HepG2 (cell line): ENCODE measurements around the gene DYTN. TPM values are rescaled to one million over a fixed set of nuclear protein-coding genes. Genes with fewer than 3 reads are reported as not detected.

Experiments used
- ATAC-seq: fragments of 200-7000 bp; cut with Tn5 transposase; 3 replicates; pipeline ENCODE4 v1.9.1; 2020; ENCODE audit warnings: mild to moderate bottlenecking, moderate library complexity
- BruUV-seq: library from RNA; stranded (reverse); fragments of 400-500 nt; replicated peaks from 2 replicates; lab custom pipeline; 2021; lab: Mats Ljungman, UMichigan
- CTCF ChIA-PET: fragments of 300-600 bp; formaldehyde crosslinking; extraction: SDS; loops from one replicate; lab custom pipeline; 2021; ENCODE audit warnings: low total read pairs, inconsistent platforms, low intra/inter-chr PET ratio; lab: Yijun Ruan, JAX
- POLR2A ChIA-PET: fragments of 350-600 bp; sonication (Branson Sonifier 250); formaldehyde crosslinking; loops from one replicate; lab custom pipeline; 2020; ENCODE audit warnings: antibody characterized with exemption, inconsistent platforms; lab: Yijun Ruan, JAX
- DNase-seq: peaks from one replicate; pipeline ENCODE4 v3.0.0-alpha.2; 2015; ENCODE audit warnings: low spot score
- FAIRE-seq: peaks from 3 replicates; lab custom pipeline; 2011; peaks lifted over from hg19 to GRCh38; lab: Jason Lieb, UNC
- H2AFZ ChIP-seq: one replicate; pipeline ENCODE4 v1.6.1; 2011; ENCODE audit warnings: low read length, inconsistent platforms
- H3K27ac ChIP-seq: fragments of 300-600 bp; 3 replicates; pipeline ENCODE4 v1.8.0; 2011; ENCODE audit warnings: mixed run types, mild to moderate bottlenecking, mixed read lengths, low read length, inconsistent platforms; ENCODE audit not compliant: insufficient read depth; ENCODE audit errors: extremely low read length
- H3K27me3 ChIP-seq, 2 experiments: fragments of 200-600 bp in 1 of 2; 2 replicates in 1 of 2; 3 replicates in 1 of 2; pipeline versions ENCODE4 v1.6.0 to v1.8.0; 2011; ENCODE audit warnings: low read length in 2 of 2, mild to moderate bottlenecking in 2 of 2, moderate library complexity in 2 of 2, inconsistent platforms in 1 of 2; ENCODE audit not compliant: insufficient read depth in 2 of 2, control insufficient read depth in 1 of 2
- H3K36me3 ChIP-seq, 2 experiments: fragments of 200-600 bp in 1 of 2; replicated peaks in 1 of 2; 2 replicates in 1 of 2; 3 replicates in 1 of 2; pipeline versions ENCODE4 v1.5.1 to v1.8.0; 2011; ENCODE audit warnings: low read length in 2 of 2, inconsistent platforms in 1 of 2; ENCODE audit not compliant: insufficient read depth in 2 of 2, control insufficient read depth in 1 of 2
- H3K4me1 ChIP-seq: 2 replicates; pipeline ENCODE4 v1.5.1; 2012; ENCODE audit warnings: low read length, inconsistent platforms; ENCODE audit not compliant: insufficient read depth
- H3K4me2 ChIP-seq: 2 replicates; pipeline ENCODE4 v1.6.0; 2011; ENCODE audit warnings: low read depth, low read length, inconsistent platforms
- H3K4me3 ChIP-seq, 3 experiments: fragments of 200-600 bp in 1 of 3; sonication (generic), shearing (Covaris generic) in 1 of 3; replicated peaks in 1 of 3; 2 replicates each; pipeline ENCODE4 v1.5.1; 2011 to 2016; ENCODE audit warnings: low read length in 3 of 3, inconsistent platforms in 2 of 3, low read depth in 2 of 3, mild to moderate bottlenecking in 2 of 3, control low read depth in 1 of 3, mixed read lengths in 1 of 3; ENCODE audit not compliant: insufficient read depth in 1 of 3
- H3K79me2 ChIP-seq: one replicate; pipeline ENCODE4 v1.6.1; 2011; ENCODE audit warnings: low read length, inconsistent platforms; ENCODE audit not compliant: insufficient read depth
- H3K9ac ChIP-seq: 2 replicates; pipeline ENCODE4 v1.6.0; 2011; ENCODE audit warnings: mild to moderate bottlenecking, low read depth, low read length, inconsistent platforms; ENCODE audit not compliant: insufficient read depth
- H3K9me3 ChIP-seq: 2 replicates; pipeline ENCODE4 v1.5.1; 2012; ENCODE audit warnings: mild to moderate bottlenecking, low read length
- H4K20me1 ChIP-seq: 2 replicates; pipeline ENCODE4 v1.6.0; 2011; ENCODE audit warnings: inconsistent platforms, mild to moderate bottlenecking, low read length, moderate library complexity; ENCODE audit not compliant: insufficient read depth
- ASH2L ChIP-seq: fragments of 300-600, 200-600 bp; sonication (generic); IDR thresholded peaks from 2 replicates; pipeline ENCODE4 v1.7.0; 2017; ENCODE audit warnings: low read depth, mild to moderate bottlenecking, moderate library complexity, mixed read lengths, low read length; ENCODE audit not compliant: insufficient read length
- MXD3 ChIP-seq: IDR thresholded peaks from 2 replicates; pipeline ENCODE4 v1.6.1; 2016; ENCODE audit warnings: mild to moderate bottlenecking, missing biosample characterization, missing genetic modification reagents
- NPAS2 ChIP-seq: sonication (generic); formaldehyde crosslinking; IDR thresholded peaks from 2 replicates; pipeline ENCODE4 v1.8.0; 2022; ENCODE audit warnings: mild to moderate bottlenecking, missing genetic modification reagents, borderline replicate concordance
- NR0B2 ChIP-seq: sonication (generic); formaldehyde crosslinking; IDR thresholded peaks from 2 replicates; pipeline ENCODE4 v1.4.0; 2020; ENCODE audit warnings: mild to moderate bottlenecking, missing genetic modification reagents
- SAFB2 ChIP-seq: sonication (generic); formaldehyde crosslinking; IDR thresholded peaks from 2 replicates; pipeline ENCODE4 v1.5.1; 2020; ENCODE audit warnings: missing genetic modification reagents, low read depth, mild to moderate bottlenecking, borderline replicate concordance
- TARDBP ChIP-seq: sonication (generic); formaldehyde crosslinking; IDR thresholded peaks from 2 replicates; pipeline ENCODE4 v1.8.0; 2022; ENCODE audit warnings: mild to moderate bottlenecking, missing genetic modification reagents
- ZKSCAN8 ChIP-seq: IDR thresholded peaks from 2 replicates; pipeline ENCODE4 v1.6.1; 2016; ENCODE audit warnings: borderline replicate concordance, missing genetic modification reagents, missing compliant biosample characterization
- ZNF34 ChIP-seq: sonication (generic); formaldehyde crosslinking; IDR thresholded peaks from 2 replicates; pipeline ENCODE4 v1.4.0; 2020; ENCODE audit warnings: mild to moderate bottlenecking, missing genetic modification reagents, borderline replicate concordance
- ZNF484 ChIP-seq: sonication (generic); formaldehyde crosslinking; IDR thresholded peaks from 2 replicates; pipeline ENCODE4 v1.5.1; 2020; ENCODE audit warnings: mild to moderate bottlenecking, low read depth, missing genetic modification reagents, borderline replicate concordance
- ZNF503 ChIP-seq: sonication (generic); formaldehyde crosslinking; IDR thresholded peaks from 2 replicates; pipeline ENCODE4 v1.4.0; 2020; ENCODE audit warnings: missing genetic modification reagents
- ZNF619 ChIP-seq: sonication (generic); formaldehyde crosslinking; IDR thresholded peaks from 2 replicates; pipeline ENCODE4 v1.4.0; 2020; ENCODE audit warnings: mild to moderate bottlenecking, missing genetic modification reagents
- WGBS: methylation state at CpG from one replicate; pipeline ENCODE4 v1.1.6; 2017; ENCODE audit warnings: low lambda C conversion rate; 5-methylcytosine and 5-hydroxymethylcytosine counted together
- in situ Hi-C: cut with HindIII; loops from 2 replicates; pipeline ENCODE4 v1.10.0; 2017; ENCODE audit warnings: low pct_unique_long_range_greater_than_20kb; ENCODE audit not compliant: extremely low pct_ligation_motif_present
- intact Hi-C: fragments of 100-400 bp; cut with micrococcal nuclease; formaldehyde crosslinking; loops from one replicate; pipeline ENCODE4 v1.10.0; 2022; ENCODE audit not compliant: unreplicated experiment
- polyA plus RNA-seq, 8 experiments: library from polyadenylated mRNA; depleted of rRNA in 3 of 8; stranded (reverse) in 7 of 8; unstranded in 1 of 8; fragments of >200 nt; fragmentation: Illumina TruSeq in 4 of 8; extraction: Trizol in 4 of 8; gene quantifications; 2 replicates each; pipeline versions ENCODE4 v1.2.1 to v1.2.3, GENCODE V29; 2011 to 2016; ENCODE audit warnings: low read depth in 4 of 8, missing spikeins in 1 of 8, mixed read lengths in 1 of 8; ENCODE audit not compliant: insufficient read depth in 1 of 8
- total RNA-seq, 5 experiments: library from RNA; depleted of rRNA; stranded (reverse); fragments of >200 nt; fragmentation: Illumina TruSeq; extraction: Trizol; gene quantifications; 2 replicates each; pipeline ENCODE4 v1.2.3, GENCODE V29; 2016; ENCODE audit warnings: low read depth in 1 of 5
- TF ChIP-seq, protein P1 (sequence below): sonication (generic); formaldehyde crosslinking; IDR thresholded peaks from 2 replicates; pipeline ENCODE4 v1.4.0; 2020; ENCODE audit warnings: missing genetic modification reagents, borderline replicate concordance
- TF ChIP-seq, protein P2 (sequence below): sonication (generic); formaldehyde crosslinking; IDR thresholded peaks from 2 replicates; pipeline ENCODE4 v1.4.0; 2020; ENCODE audit warnings: mild to moderate bottlenecking, missing genetic modification reagents

The DYTN gene
- total and polyA plus RNA-seq, 2 of the 13 experiments (the other 11 are each of a cell fraction or from before 2014, with no cell fraction given) = not detected

GRCh38 chr2:206626108-206626507 lies 92.1 kb downstream of the DYTN start:
- FAIRE-seq = no peak
- Histone ChIP-seq H3K27me3 (peaks cover 0 to 8% of the 10 kb centered on the region in 2 experiments; a peak in 1 of 5 replicates), H3K27ac (no peak overlapping the region), H3K4me3 (no peak overlapping the region), H3K9ac (no peak overlapping the region), H3K79me2 (no peaks in the 10 kb centered on the region), H3K4me1 (no peaks in the 10 kb centered on the region), H3K9me3 (no peaks in the 10 kb centered on the region), H2AFZ (no peak overlapping the region), H4K20me1 (no peaks in the 10 kb centered on the region), H3K36me3 (no peaks in the 10 kb centered on the region), H3K4me2 (no peak overlapping the region)
- CTCF ChIA-PET = no interaction called here
- POLR2A ChIA-PET = no interaction called here
- BruUV-seq = no TSS peak
- no peak for ATAC-seq
- no peak for DNase-seq
- WGBS = 3% methylated on average over 2 of the region's 2 CpGs
- in situ Hi-C loops = no loop called here
- intact Hi-C loops = no loop called here
- no peak for TF ChIP-seq SAFB2 (CRISPR knock-in tag)
- no peak for TF ChIP-seq ZNF619
- no peak for TF ChIP-seq NPAS2 (CRISPR knock-in tag)
- TF ChIP-seq NR0B2 = no peak
- TF ChIP-seq MXD3 (CRISPR knock-in tag) = no peak
- no peak for TF ChIP-seq ZNF503 (CRISPR knock-in tag)
- TF ChIP-seq, protein P1, sequence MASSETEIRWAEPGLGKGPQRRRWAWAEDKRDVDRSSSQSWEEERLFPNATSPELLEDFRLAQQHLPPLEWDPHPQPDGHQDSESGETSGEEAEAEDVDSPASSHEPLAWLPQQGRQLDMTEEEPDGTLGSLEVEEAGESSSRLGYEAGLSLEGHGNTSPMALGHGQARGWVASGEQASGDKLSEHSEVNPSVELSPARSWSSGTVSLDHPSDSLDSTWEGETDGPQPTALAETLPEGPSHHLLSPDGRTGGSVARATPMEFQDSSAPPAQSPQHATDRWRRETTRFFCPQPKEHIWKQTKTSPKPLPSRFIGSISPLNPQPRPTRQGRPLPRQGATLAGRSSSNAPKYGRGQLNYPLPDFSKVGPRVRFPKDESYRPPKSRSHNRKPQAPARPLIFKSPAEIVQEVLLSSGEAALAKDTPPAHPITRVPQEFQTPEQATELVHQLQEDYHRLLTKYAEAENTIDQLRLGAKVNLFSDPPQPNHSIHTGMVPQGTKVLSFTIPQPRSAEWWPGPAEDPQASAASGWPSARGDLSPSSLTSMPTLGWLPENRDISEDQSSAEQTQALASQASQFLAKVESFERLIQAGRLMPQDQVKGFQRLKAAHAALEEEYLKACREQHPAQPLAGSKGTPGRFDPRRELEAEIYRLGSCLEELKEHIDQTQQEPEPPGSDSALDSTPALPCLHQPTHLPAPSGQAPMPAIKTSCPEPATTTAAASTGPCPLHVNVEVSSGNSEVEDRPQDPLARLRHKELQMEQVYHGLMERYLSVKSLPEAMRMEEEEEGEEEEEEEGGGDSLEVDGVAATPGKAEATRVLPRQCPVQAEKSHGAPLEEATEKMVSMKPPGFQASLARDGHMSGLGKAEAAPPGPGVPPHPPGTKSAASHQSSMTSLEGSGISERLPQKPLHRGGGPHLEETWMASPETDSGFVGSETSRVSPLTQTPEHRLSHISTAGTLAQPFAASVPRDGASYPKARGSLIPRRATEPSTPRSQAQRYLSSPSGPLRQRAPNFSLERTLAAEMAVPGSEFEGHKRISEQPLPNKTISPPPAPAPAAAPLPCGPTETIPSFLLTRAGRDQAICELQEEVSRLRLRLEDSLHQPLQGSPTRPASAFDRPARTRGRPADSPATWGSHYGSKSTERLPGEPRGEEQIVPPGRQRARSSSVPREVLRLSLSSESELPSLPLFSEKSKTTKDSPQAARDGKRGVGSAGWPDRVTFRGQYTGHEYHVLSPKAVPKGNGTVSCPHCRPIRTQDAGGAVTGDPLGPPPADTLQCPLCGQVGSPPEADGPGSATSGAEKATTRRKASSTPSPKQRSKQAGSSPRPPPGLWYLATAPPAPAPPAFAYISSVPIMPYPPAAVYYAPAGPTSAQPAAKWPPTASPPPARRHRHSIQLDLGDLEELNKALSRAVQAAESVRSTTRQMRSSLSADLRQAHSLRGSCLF (CRISPR knock-in tag) = no peak
- no peak for TF ChIP-seq TARDBP (CRISPR knock-in tag)
- TF ChIP-seq, protein P2, sequence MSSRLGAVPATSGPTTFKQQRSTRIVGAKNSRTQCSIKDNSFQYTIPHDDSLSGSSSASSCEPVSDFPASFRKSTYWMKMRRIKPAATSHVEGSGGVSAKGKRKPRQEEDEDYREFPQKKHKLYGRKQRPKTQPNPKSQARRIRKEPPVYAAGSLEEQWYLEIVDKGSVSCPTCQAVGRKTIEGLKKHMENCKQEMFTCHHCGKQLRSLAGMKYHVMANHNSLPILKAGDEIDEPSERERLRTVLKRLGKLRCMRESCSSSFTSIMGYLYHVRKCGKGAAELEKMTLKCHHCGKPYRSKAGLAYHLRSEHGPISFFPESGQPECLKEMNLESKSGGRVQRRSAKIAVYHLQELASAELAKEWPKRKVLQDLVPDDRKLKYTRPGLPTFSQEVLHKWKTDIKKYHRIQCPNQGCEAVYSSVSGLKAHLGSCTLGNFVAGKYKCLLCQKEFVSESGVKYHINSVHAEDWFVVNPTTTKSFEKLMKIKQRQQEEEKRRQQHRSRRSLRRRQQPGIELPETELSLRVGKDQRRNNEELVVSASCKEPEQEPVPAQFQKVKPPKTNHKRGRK = no peak
- no peak for TF ChIP-seq ZNF484
- TF ChIP-seq ZKSCAN8 (CRISPR knock-in tag) = no peak
- no peak for TF ChIP-seq ZNF34
- no peak for TF ChIP-seq ASH2L
